ENCODE measurements around the gene DCPS.
"Not testable (repeated sequence)": the region's sequence is repeated elsewhere in the genome, so short reads cannot be mapped to it uniquely, and the experiment has no call there.

Gene DCPS

GRCh38 chr11:126345759-126346585 lies 42.1 kb downstream of the DCPS start:
- DNase-seq, result peak; percentile 60

DNA sequence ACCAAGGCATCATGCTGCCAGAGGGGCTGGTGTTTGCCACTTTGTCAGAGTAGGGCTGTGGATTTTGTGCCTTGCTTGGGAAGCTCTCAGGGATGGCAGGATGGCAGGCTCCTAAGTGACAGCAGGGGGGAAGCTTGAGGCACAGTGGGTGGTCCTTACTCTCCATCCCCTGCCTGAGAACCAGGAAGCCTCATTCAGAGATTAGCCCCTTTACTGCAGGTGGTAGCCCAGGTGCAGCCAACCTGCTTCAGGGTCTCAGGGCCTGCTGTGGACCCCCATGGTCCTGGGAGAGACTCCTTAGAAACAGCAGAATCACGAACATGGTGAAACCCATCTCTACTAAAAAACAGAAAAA lies 42.7 kb downstream of the DCPS start:
- DNase-seq, result no peak

DNA sequence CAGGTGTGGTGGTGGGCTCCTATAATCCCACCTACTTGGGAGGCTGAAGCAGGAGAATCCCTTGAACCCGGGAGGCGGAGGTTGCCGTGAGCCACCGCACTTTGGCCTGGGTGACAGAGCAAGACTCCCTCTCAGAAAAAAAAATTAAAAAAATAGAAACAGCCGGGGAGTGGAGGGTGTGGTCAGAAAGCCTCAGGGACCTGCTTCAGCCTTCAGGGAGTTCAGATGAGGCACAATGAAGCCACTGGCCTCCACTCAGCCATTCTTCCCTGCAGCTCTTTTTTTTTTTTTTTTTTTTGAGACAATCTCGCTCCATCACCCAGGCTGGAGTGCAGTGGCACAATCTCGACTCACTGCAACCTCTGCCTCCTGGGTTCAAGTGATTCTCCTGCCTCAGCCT lies 43.1 kb downstream of the DCPS start:
- DNase-seq, result not testable (repeated sequence)

DNA sequence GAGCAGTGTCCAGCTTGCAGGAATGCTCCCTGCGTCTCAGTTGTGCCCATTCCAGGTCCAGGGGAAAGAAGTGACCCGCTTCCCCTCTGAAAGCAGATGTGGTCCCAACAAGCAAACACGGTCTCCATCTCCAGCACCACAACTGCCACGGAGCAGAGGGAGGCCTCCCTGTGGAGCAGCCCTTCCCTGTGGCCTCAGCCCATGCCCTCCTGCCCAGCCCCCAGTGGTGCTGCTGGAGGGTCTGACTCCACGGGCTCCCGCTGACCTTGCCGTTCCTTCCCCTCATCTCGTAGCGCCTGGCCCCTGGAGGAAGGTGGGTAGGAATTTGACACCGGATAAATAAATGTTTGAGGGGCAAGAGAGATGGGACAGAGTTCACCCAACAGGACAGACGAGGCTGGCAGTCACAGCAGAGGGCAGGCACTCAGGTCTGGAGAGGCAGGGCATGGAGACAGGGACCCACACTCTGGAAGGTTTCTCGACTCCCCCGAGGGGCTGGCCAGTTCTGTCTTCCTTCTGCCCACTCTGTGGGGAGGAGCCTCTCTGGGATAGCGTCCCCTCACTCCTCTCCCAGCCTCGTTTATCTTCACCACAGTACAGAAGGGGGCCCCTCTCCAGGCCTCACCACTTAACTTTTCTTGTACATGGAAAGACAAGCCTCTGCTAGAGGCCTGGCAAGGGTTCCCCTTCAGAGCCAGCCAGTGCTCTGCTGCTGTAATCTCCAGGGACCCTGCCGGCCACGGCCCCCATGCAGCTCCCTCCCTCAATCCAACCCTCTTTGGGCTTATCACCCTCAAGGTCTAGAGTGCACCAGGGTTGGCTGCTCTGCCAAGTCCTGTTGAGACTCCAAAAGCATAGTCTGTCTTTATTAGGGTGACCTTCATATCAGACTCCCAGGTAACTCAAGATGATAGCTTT lies 44.1 kb downstream of the DCPS start:
- no peak for DNase-seq

DNA sequence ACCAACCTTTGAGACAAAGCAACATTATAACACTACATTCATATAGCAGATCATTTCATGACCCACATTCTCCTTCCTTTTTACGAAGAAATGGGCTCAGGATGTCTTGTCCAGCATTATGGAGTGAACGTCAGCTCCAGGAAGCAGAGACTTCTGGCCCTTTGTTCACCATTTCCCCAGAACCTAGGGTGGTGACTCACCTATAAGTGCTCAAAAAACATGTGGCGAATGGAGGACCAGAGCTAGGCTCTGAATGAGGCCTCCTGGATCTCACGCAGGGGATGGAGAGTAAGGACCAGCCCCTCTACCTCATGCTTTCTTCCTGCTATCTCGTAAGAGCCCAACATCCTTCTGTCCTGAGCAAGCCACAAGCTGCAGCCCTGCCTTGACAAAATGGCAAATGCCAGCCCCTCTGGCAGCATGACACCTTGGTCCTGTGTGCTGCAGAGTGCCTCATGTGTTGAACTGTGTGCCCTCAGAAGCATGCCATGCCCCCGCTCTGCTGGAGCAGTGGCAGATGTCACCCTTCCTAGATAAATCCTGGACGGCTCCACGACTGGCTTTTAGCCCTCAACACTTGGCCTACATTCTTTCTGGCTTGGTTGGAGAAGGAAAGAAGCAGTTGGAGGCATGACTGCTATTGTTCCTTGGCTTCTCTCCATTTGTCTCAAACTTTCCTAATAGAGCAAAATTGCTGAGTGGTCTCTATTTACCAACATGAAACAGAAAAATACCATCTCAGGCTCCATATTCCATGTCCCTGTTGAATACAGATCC lies 45.1 kb downstream of the DCPS start:
- DNase-seq, result peak; percentile 22

- no peak for DNase-seq
Measured at GRCh38 chr11:126350836-126351235, 47.0 kb downstream of the DCPS start.

DNA sequence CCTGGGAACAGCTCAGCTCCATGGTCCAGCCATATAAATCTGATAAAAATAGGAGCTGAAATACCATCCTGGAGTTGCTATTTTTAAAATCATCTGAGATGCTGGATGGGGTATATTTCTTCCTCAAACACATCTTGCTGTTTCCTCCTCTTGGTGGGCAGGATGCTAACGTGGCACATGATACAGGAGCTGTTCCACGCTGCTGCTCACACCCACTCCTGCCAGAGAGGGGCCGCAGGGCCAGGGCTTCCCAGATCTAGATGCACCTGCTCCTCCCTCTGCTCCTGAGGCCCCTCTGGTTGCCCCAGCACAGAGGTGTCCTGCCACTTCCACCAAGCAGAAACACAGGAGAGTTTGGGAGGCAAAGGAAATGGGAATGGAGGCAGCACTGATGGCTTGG lies 48.3 kb downstream of the DCPS start:
- DNase-seq, result no peak

- peak; percentile 65 for DNase-seq
Measured at GRCh38 chr11:126352934-126353801, 49.3 kb downstream of the DCPS start.

- no peak for DNase-seq
Measured at GRCh38 chr11:126354631-126355323, 50.9 kb downstream of the DCPS start.

DNA sequence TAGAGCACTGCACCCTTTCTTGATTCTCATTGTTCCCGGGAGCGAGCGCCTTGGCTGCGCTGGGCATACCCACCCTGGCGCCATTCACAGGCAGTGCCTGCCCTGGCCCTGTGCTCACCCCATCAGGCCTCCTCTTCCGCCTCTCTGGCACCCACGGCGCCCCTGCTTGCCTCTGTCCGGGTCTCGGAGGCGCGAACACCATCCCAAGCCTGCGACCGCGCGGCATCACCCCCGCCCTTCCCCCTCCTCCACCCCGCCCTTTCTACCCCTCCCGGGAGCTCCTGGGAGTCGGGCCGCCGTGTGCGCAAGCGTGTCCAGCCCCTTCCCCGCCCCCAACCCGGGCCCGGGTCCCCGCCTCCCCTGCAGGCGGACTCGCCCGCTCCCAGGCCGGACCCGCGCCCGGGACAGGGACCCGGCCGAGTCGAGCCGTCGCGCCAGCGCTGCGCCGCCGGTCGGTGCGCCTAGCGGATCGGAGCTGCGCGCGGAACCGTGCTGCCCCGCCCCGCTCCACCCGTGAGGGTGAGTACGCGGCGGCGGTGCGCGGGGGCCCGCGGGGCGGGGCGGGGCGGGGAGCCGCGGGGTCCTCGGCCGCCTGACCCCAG lies 51.6 kb downstream of the DCPS start, which contains the start of gene ST3GAL4:
Gene ST3GAL4, plus strand, starts transcription at position 363 of the 602 bp plus-strand sequence. CDS start 50,470 bp downstream, outside the sequence.
- peak; percentile 76 for DNase-seq

GRCh38 chr11:126355926-126356897 lies 52.4 kb downstream of the DCPS start:
- DNase-seq, result no peak

DNA sequence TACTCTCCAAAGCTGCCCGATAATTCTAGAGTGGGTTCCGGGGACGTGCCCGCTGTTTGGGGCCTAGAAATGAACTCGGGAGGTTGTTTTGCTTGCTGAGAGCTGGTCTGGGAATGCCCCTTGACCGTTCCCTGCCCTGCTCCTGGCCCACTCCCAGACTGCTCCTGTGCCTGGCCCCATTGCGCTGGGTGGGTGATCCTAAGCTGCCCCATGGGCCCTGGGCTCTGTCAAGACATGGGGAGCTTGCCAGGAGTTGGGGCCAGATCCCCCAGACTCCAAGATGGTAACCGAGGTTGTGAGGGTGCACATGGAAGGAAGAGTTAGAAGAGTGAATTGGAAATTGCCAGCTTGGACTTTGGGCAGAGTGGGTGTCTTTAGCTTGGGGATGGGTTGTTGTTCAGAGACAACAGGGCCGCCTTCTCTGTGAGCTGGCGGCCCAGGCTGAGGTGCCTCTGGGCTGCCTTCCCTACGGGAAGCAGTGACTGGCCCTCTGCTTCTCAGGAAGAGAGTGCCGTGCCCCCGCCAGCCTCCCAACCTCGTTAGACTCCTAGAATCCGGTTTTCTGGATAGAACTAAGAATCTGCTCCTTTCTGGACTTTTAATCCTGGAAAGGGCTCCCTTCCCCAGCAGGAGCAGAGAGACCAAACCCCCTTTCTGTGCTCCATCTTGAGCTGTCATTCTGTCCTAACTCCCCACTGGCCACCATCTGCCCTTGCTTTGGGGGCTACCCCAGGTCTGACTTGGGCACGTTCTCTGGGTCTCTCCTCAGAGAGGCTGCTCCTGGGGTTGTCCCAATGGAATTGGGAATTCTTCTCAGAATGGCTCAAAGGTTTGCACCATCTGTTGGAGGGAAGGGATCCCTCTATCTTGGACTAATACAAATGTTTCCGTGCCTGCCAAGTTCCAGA lies 53.4 kb downstream of the DCPS start:
- no peak for DNase-seq

DNA sequence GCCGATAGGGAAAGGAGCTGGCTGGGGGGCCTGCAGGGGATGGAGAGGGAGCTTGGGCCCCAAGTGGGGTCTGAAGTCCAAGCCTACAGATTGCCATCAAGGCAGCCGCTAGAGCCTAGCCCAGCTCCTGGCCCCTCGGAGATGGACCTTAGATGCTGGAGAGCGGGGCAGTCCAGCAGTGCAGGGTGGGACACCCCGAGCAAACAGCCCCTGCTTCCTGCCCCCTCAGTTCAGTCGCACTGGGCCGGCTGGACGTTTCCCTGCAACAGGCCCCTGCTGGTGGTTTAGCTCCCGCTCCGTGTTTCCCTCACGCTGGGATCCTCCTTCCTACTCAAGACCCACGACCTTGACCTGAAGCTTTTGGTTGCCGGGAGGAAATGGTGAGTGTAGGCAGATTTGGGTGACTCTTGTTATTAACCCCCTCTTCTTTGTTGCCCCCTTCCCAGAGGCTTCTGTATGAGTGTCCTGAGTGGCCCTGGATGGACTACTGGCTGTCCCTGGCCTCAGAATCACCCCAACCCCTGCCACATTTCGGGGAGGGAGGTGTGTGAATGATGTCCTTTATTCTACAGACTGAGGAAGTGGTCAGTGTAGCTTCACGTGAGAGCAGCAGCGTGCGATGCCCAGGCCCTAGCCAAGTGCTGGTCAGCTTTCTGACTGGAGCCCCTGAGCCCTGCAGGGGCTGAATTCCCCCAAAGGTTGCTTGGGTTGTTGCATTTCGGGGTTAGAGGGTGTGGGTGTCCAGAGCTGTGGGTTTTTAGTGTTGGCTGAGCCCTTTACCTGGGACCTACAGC lies 54.3 kb downstream of the DCPS start:
- no peak for DNase-seq

DNA sequence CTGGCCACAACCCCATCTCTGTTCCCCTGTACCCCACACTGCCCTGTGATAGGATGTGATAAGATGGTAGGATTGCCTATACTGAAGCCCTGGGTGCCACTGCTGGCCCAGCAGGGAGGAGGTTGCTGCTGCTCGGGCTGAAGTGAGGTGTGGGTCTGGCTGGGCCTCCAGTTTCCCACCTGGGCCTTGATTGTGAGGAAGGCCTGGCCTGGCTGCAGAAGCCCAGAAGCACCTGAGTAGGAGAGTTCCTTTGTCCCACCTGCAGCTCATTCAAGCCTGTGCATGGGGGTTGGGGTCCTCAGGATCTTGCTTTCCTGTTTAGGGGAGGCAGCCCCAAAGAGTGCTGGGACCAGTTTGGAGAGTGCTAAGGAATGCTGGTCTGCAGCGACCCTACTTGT lies 54.9 kb downstream of the DCPS start:
- DNase-seq, result no peak

DNA sequence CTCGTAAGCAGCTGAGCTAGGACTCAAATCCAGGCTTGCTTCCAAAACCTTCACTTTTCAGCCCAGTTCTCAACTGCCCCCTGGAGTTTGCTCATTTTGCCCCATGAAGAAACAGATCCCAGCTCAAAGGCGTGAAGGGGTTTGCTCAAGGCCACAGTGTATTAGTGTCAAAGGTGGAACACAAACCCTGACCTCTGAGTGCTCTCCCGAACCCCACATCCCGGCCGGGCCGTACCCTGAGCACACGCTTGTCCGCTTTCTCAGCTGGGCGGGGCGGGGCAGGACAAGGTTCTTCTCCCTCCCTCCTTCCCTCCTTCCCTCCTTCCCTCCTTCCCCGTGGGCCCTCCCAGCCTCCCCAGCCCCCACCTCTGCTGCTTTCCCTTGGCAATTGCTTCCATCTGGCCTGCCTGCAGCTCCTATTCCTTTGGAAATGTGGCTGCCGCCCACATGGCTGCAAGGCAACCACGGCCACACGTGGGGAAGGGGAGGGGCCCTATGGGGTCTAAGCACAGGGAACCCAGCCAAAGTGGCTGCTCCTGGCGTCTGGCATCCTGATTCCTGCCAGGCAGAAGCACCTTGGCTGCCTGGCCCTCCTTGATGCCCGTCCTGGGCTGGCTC lies 55.7 kb downstream of the DCPS start:
- DNase-seq, result peak; percentile 92

GRCh38 chr11:126360049-126360446 lies 56.2 kb downstream of the DCPS start:
- no peak for DNase-seq

- no peak for DNase-seq
Measured at GRCh38 chr11:126361400-126361799, 57.5 kb downstream of the DCPS start.
